ENCODE data around the gene RNF152. TPM values are rescaled to one million over a fixed set of nuclear protein-coding genes. Genes with fewer than 3 reads are reported as not detected.

RNF152 gene
- total RNA-seq, 2 donors from 2014 or later: 29.8 to 50.1 TPM

- no peak overlapping the region for H3K9ac ChIP-seq (ENCODE audit: low read depth in 2 of 2, low read length in 2 of 2)
- no peaks in the 10 kb centered on the region for H3K27me3 ChIP-seq
- intact Hi-C loops (cut with DNase I): no loop called here
- DNase-seq: no peak
- no peak overlapping the region for H3K27ac ChIP-seq
- no peak for TF ChIP-seq CTCF (IDR thresholded peaks at IDR 0.05)
- H3K4me1 ChIP-seq: no peaks in the 10 kb centered on the region
- no peaks in the 10 kb centered on the region for H3K9me3 ChIP-seq
- no peak overlapping the region for H3K4me3 ChIP-seq
- H3K36me3 ChIP-seq: no peaks in the 10 kb centered on the region
Measured at GRCh38 chr18:61929881-61930640, 37.3 kb upstream of the RNF152 start.

GRCh38 chr18:61926532-61926931 is 33.7 kb upstream of the RNF152 start:
- no peak for TF ChIP-seq CTCF (IDR thresholded peaks at IDR 0.05)
- Histone ChIP-seq H3K27me3 (no peaks in the 10 kb centered on the region), H3K27ac (no peak overlapping the region), H3K4me1 (no peaks in the 10 kb centered on the region), H3K9ac (ENCODE audit: low read depth in 2 of 2, low read length in 2 of 2) (no peak overlapping the region), H3K4me3 (no peak overlapping the region), H3K36me3 (no peaks in the 10 kb centered on the region), H3K9me3 (no peaks in the 10 kb centered on the region)
- intact Hi-C loops (cut with DNase I): no loop called here
- DNase-seq: no peak

GRCh38 chr18:61924550-61924949 is 31.7 kb upstream of the RNF152 start:
- no peak for TF ChIP-seq CTCF (IDR thresholded peaks at IDR 0.05)
- no peaks in the 10 kb centered on the region for H3K36me3 ChIP-seq
- H3K9ac ChIP-seq (ENCODE audit: low read depth in 2 of 2, low read length in 2 of 2): no peak overlapping the region
- H3K4me3 ChIP-seq: no peak overlapping the region
- no peaks in the 10 kb centered on the region for H3K9me3 ChIP-seq
- no peak for DNase-seq
- no peaks in the 10 kb centered on the region for H3K27me3 ChIP-seq
- H3K27ac ChIP-seq: no peak overlapping the region
- intact Hi-C loops (cut with DNase I): no loop called here
- no peaks in the 10 kb centered on the region for H3K4me1 ChIP-seq

- Histone ChIP-seq H3K9ac (ENCODE audit: low read depth in 2 of 2, low read length in 2 of 2) (no peak overlapping the region), H3K4me3 (no peak overlapping the region), H3K4me1 (no peaks in the 10 kb centered on the region), H3K27me3 (no peaks in the 10 kb centered on the region), H3K36me3 (no peaks in the 10 kb centered on the region), H3K27ac (no peak overlapping the region), H3K9me3 (no peaks in the 10 kb centered on the region)
- TF ChIP-seq CTCF (IDR thresholded peaks at IDR 0.05): no peak
- DNase-seq: no peak
- intact Hi-C loops (cut with DNase I): no loop called here
Measured at GRCh38 chr18:61922435-61922834, 29.6 kb upstream of the RNF152 start.

- no peaks in the 10 kb centered on the region for H3K4me1 ChIP-seq
- no peak overlapping the region for H3K9ac ChIP-seq (ENCODE audit: low read depth in 2 of 2, low read length in 2 of 2)
- no peak overlapping the region for H3K4me3 ChIP-seq
- TF ChIP-seq CTCF (IDR thresholded peaks at IDR 0.05): no peak
- no peak for DNase-seq
- H3K36me3 ChIP-seq: no peaks in the 10 kb centered on the region
- intact Hi-C loops (cut with DNase I): no loop called here
- no peaks in the 10 kb centered on the region for H3K9me3 ChIP-seq
- H3K27me3 ChIP-seq: no peaks in the 10 kb centered on the region
- no peak overlapping the region for H3K27ac ChIP-seq
Measured at GRCh38 chr18:61921621-61922235, 28.9 kb upstream of the RNF152 start.
